Measurements from ENCODE around the gene SPATA17.

DNA sequence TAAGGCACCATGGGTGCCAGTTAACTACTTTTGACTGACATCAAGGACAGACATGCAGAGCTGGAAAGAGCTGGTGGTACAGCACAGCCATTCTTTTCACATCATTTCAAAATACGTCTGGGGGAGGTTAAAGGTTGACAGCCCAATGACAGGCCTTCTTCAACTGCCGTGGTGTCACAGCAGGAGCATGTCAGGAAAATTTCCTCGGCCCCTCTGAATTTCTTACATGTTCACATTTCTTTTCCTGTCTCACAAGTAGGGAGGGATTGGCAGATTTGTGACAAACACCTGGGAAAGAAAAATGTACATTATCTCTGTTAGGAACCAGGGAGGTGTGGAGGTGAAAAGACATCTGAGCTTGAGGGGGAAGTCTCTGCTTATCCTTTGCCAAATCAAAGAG, 279.1 kb downstream of the SPATA17 start:
- TF ChIP-seq CTCF (IDR thresholded peaks at IDR 0.05) (no peak), POLR2A (IDR thresholded peaks at IDR 0.05) (no peak)
